GM19035 (cell line): ENCODE measurements around the gene NCAM2.

ENCODE experiments used
- ATAC-seq: cut with Tn5 transposase; IDR thresholded peaks from one replicate; pipeline ENCODE4 v1.9.1; 2021; ENCODE audit not compliant: unreplicated experiment

NCAM2 gene

DNA sequence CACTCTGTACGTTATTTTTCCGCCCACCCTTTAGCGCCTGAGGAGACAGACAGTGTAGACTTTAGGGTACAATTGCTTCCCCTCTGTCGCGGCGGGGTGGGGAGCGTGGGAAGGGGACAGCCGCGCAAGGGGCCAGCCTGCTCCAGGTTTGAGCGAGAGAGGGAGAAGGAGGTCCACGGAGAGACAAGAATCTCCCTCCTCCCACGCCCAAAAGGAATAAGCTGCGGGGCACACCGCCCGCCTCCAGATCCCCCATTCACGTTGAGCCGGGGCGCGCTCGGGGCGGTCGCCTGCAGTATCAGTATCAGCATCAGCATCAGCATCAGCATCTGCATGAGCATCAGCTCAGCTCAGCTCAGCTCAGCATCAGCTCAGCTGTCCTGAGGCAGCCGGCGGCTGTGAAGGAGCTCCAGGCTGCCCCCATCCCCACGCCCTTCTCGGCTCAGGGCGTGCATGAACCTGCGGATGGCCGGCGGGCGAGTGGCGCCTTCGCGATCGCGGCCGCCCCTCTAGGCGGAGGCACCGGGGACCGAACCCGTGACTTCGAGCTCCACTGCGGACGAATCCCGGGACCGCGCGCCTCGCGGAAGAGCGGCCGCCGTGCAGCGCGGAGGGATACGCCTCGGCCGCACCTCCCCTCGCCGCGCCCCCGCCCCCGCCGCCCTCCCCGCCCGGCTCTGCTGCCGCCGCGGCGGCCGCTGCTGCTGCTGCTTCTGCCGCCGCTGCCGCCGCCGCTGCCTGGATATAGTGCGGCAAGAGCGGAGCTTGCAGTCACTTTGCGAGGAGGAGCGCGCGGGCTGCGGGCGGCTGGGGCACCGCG, at the start of gene NCAM2:
TSS of gene NCAM2 (plus strand) at position 774 of the 820 bp plus-strand sequence.
- no peak for ATAC-seq

DNA sequence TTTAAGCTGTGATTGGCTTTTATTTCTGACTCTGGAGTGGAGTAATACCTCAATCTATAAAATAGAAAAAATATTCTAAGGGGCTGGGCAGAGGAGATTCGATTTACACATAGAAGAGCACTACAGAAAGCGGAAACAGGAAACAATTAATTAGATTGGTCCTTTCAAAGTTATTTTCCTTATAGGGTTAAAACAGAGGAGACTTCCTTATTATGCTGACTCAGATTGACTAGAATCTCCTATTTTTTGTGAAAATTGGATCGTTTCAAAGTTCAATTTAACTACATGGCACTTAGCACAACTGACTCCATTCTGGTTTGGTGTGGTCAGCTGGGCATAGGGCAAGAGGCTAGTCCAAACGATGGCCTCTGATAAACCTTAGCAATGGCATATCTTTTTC, 48.3 kb upstream of the NCAM2 start:
- no peak for ATAC-seq

DNA sequence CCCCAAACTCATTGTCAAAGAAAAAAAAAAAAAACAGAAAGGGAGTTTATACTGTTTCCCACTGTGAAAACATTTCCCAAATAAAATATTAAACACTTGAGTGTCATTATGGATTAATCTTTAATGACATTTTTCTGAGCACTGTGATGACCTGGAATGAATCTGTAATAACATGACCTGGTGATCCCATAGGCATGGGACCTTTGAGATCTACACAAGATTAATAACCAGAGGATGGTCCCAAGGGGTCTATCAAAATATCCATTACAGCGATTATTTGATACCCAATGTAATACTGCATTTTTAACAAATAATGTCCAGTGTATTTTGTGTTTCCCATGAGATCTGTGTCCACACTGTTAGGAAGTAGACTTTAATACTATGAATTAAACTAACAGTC, 32.4 kb upstream of the NCAM2 start:
- ATAC-seq, result no peak

DNA sequence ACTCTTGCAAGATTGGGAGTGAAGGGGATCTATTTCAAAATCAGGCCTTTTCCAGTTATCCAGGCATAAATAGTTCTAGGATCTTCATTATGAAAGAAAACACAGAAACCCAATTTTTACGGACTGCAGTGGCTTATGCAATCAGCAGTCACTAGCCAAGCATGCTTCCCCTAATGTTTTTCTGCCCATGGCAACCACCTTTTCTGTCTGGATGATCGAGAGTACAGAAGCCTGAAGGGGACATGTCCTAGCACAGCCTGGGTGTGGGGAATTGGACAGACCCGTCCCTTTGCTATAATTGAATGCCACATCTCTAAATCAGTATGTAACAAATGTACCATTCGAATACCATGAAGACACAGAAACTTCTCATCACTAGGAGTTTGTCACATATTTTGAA, 29.8 kb upstream of the NCAM2 start:
- ATAC-seq, result no peak

DNA sequence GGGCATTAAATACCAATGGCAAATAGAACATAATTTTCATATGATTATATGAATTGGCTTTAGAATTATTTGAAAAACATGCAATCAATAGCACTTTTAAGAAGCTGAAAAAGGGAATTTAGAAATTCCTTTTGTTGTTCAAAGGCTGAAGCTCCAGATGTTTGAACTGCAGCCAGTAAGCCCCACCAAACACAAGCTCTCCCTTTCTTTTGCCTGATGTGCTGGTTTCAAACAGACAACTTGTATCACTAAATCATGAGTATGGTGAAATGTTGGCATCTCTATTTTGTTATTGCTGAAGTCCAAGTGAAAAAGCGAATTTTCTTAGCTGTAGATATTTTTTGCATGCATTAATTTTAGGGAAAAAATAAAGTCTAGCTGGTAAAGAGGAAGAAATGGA, 27.5 kb upstream of the NCAM2 start:
- no peak for ATAC-seq

DNA sequence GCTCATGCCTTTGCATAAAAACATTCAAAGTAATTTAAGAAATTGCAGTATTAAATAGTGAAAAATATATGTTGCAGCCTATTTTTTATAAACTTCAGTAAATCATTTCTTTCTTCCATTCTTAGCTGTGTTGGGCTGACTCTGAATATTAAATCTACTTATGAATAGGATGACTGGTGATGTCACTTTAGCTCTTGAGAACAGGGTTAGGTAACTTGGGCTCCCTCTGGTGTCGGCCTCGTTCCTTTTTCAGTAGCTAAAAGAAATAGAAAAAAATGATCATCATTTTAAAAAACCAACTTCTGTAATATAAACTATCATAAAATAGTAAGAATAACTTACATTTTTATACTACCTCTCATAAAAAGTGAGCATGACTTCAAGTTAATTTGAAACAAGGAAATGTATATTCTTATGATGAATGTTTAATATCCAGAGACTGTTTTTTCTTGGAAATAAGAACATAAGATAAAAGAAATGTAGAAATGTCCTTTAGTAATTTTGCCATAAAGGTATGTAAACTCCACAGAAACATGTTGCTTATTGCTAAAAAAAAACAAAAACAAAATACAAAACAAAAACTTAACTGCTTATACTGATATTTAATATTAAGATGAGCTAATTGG, 26.8 kb upstream of the NCAM2 start:
- ATAC-seq, result no peak

DNA sequence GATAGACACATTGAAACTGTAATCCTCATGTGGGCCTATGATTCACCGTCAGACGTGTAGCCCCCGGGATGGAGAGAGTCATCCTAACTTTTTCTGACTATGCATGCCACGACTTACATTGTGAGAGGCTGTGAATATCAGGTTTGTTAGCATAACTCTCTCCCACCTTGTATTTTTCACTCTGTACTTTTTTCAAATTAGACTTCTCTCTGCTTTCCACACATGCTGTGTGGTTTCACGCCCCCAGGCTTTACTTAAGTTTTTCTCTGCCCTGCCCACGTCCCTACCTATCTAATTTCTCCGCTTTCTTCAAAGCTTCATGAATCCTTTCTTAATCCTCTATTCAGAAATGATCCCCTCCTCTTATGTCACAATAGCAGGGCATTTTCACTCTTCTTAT, 3.4 kb upstream of the NCAM2 start:
- no peak for ATAC-seq

DNA sequence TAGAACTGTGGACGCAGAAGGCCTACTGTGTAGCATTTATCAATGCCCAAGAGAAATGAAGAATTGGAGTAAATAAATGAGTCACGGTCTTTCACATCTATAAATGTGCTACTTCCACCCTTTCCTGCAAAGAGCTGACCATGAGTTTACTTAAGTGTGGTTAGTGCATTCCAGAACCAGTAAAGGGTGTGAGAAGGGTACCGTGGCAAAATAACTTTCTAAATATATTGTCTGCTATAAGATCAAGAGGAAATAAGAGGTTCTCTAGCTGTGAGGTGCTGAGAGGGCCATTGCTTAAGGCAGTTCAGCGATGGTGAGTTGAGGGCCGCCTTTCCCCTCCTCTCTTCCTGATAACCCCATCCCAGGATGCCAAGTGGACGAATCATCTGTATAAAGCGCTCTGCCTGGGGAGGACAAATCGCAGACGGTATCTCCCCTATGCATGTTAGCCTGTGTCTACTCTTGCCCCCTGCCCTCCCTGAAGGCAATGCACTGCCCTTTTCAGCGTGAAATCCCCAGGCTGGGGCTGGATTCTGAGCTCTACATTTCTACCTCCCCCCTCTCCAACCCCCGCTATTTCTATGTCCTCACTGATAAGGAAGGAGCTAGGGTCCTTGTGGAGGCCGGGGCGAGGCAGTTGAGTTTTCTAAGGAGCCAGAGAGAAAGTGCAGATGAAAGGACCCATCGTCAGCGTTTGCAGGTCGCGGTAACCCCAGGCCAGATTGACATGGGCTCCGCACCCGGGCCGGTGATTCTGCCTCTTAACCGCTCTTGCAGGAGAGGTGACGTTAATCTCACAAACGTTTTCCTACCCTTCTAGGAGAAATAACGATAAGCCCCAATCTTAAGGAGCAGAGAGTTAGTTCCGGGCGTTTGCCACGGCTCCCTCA, 1.5 kb upstream of the NCAM2 start:
- no peak for ATAC-seq

DNA sequence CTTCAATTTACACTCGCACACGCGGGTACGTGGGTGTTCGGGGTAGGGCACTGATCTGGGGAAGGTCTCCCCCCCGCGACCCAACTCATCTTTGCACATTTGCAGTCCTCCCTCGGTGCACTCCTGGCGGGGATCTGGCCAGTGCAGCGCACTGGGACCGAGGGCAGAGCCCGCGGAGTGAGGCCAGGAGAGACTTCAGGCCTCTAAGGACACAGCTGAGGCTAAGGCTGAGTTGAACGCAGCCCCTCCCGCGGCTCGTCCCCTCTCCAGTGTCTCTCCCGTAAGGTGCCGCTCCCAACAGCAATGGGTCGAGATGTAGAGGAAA, 936 bp upstream of the NCAM2 start:
- ATAC-seq, result no peak

DNA sequence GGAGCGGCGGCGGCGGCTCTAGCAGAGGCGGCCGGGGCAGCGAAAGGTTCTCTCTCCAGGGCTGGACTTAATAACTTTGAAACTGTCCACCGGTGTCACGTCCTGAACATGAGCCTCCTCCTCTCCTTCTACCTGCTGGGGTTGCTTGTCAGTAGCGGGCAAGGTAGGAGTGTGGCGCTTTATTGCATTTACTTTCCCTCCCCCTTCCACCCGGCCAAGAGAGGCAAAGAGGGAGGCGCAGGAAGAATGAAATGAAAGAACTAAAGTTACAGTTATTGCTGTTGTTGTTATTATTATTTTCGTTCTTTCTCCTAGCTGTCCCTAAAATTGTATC, 214 bp downstream of the NCAM2 start:
- no peak for ATAC-seq

DNA sequence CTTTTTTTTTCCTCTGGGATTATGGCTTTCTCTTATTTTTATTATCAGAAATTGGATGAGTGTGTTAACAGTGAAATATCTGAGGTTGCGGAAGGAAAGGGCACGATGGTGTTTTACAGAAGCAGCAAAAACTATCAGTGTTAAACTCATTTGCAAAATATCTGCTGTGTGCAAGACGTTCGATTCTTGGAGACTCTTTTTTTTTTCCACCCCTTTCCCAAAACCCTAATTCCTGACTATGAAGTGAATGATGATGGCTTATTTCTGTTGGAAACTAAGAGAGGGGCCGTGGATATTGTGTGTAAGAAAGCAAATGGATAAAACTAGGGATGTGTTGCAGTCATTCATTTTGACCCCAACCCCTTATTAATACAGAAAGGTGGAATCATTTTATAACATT, 677 bp downstream of the NCAM2 start:
- no peak for ATAC-seq

DNA sequence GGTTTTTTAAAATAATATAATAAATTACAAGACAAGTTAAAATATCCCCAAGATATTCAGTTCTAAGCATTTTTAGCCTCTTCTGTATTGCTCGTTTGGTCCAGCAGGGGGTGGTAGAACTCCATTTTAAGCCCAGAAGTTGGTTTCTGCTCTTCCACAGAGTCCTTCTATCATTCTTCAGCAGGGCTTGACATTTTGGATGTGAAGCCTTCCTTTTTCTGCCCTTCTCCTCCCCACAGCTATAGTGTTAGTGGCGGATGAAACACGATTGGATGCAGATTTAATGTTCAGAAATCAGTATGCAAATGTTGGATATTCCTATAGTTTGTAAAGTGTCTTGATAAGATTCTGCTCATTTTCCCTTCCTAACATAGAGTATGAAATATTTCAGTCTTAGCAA, 1.4 kb downstream of the NCAM2 start:
- ATAC-seq, result no peak

DNA sequence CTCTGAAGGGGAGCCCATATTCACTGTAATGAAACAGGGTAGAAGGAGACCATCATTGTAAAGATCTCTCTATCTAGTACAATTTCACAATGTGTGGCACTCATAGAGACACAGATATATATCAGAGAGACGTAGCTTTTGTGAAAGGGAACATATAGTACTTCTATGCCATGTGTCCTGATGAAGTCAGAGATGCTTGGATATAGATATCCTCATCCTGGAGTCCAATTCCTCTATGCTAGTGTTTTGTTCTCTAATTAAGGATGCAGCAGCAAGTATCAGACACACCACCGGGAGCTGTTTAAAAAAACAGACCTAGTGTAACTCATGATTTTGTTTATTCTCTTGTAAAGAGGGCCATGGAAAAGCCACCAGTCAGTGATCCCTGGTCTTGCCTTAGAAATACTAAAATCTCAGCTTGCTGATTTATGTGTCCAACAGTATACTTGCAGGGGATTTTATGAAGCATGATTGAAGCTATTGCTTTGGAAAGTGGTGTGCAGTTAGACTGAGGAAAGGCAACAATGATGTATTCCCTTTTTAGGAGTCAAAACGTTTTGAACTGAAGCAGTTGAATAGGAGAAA, 2.5 kb downstream of the NCAM2 start:
- ATAC-seq, result no peak

DNA sequence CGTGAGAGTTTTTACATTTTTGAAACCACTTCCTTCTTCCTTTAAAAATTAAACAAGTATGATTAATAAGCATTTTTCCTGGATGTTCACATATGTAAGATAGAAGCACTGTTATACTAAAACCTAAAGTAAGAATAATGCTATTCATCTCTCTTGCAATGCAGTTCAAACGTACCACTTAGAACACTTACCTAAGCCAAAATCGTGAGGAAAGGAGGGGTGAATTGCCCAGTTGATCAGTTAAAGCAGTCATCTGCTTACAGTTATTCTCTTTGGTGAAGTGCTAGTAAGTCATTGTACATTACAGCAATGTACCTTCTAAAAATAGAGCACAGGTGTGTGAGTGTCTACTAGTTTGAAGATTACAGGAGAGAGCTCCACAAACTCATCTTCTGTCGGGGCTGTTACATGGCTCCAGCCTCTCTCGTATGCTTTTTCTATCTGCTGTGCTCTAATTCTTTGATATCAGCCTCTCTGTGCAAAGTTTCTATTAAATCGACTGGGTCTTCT, 3.4 kb downstream of the NCAM2 start:
- ATAC-seq, result no peak

DNA sequence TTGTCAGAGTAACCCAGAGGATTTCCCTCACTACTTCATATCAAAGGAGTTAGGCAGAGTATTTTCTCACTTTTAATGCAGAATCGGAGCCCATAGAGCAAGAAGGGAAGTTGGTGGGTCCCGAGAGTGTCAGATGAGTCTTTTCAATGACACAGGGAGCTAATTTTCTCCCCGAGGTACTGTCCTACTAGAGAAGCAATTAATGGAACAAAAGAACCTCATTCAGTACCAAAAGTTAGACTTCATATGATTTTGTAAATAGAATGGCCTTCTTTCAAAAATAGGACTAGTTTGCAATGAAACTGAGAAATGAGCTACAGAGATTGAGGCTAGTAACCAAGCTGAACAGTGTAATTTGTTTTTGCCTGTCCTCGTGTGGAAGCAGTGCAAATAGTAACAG, 3.9 kb downstream of the NCAM2 start:
- ATAC-seq, result no peak

DNA sequence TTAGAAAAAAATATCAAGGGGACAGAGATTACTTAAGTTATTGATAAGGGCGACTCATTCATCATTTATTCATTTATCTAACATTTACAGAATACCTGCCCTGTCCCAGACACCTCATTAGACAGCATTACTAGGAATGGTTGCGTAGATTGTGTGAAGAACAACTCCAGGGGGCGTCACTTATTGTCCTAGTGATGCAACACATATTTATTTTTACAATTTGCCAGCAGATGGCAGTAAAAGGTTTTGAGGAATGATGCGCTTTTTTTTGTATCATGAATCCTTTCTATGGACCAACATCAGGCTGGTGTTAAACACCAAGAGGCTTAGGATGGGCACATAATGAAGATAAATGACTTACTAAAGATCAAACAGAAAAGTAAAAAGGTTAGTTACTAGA, 5.5 kb downstream of the NCAM2 start:
- ATAC-seq, result no peak

DNA sequence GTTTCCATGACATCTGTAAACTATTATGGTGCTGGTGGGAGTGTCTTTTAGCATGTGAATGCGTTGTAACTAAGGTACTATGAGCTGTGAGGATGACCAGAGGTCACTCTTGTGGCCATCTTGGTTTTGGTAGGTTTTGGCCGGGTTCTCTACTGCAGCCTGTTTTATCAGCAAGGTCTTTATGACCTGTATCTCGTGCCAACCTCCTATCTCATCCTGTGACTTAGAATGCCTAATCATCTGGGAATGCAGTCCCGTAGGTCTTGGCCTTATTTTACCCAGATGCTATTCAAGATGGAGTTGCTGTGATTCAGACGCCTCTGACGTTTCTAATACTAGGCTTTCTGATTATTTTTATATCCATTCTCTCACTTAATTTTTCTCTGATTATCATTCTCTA, 9.4 kb downstream of the NCAM2 start:
- no peak for ATAC-seq

DNA sequence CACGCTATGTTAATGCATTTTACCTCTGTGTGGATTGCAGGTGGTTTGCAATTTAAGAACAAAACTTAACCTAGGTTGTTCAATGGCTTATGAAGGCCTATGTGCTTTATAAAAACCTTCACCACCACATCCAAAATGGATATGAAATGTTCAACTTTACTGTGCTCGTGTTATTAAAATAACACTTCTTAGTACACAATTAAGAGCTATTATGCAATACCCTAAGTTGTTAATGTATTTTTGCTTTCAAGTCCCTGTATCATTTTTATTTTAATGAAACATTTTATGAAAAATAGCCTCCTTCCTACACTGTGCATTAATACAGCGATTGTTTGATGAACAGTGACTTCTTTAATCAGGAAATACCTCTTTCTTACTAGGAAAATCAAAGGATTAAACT, 12.0 kb downstream of the NCAM2 start:
- no peak for ATAC-seq

DNA sequence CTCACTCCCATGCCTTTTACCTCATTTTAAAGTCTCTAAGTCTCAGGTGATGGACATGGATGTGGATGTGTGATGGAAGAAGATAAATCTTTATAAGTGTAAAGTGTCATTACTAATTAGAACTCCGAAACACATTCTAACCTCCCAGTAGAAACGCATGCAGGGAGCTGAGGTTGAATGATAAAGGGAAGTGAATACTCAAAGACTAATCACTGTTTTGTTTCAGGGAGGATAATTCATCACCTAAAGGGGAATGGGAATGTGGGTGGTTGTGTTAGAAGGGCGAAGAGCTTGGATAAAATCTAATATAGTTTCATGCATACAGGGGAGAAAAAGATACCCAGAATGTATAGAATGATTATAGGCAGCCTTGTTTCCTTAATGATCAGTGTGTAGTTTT, 12.5 kb downstream of the NCAM2 start:
- ATAC-seq, result no peak

DNA sequence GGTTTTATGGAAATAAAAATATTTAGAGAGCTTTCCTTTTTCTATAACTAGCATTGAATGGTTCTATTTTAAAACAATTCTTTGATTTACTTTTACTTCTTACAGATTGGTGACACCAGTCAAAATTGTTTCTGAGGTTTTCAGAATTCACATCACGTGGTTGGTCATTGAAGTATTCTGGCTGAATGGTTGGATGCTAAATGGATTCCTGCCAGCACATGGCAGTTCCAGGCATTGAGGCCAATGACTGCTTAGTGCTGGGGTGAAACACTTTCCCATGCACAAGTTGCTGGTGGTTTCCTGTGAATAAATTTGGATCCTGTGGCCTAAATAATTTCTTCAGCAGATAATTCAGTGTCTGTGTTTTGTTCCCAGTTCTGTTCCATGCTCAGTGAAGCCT, 20.6 kb downstream of the NCAM2 start:
- no peak for ATAC-seq

DNA sequence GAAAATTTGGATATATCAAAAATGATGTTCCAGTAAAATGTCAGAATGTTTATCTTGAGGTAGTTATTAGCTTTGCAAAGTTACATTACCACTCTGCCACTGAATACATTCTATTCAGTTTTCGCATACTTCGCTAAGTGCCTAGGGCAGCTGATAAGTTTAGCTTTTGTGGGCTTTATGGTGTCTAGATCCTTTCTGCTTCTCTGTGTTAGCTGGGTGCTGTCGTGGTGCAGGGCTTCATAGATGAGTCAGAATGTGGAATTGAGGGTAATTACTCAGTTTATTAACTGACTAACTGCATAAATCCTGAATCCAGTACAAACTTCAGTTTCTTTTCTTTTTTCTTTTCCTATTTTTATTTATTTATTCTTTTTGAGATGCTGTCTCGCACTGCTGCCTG, 21.5 kb downstream of the NCAM2 start:
- ATAC-seq, result no peak

DNA sequence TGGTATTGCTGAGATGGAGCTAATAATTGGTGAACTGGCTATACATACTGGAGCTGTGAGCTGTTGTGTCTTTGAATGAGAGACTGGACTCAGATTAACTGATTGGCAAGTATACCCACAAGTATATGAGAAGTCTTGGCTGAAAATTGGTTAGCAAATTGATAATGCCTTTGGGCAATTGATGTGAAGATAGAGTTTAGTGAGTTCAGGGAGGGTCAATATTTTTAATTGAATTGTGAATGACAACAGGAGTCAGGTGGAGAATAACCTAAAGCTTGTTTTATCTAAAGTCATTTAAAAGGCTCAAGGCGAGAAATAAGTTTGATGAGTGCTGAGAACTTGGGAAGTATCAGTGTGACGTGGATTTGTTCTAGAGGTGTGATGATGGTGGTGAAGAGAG, 27.5 kb downstream of the NCAM2 start:
- ATAC-seq, result no peak
